Progenitor cell of endocrine pancreas (in vitro differentiated cells): ENCODE results near the gene MRGPRD. TPM values are rescaled to one million over a fixed set of nuclear protein-coding genes. Genes with fewer than 3 reads are reported as not detected.

Source experiments
- DNase-seq: peaks from one replicate; pipeline ENCODE4 v3.0.0; 2021; ENCODE audit warnings: low spot score; ENCODE audit not compliant: unreplicated experiment
- H3K27ac Mint-ChIP-seq: 2 replicates; pipeline ENCODE4 v1.8.0; 2021; ENCODE audit warnings: mild to moderate bottlenecking, moderate library complexity, mixed read lengths
- H3K27me3 Mint-ChIP-seq: 2 replicates; pipeline ENCODE4 v1.8.0; 2021; ENCODE audit warnings: mixed read lengths
- H3K36me3 Mint-ChIP-seq: 2 replicates; pipeline ENCODE4 v1.8.0; 2022; ENCODE audit warnings: mixed read lengths; ENCODE audit not compliant: insufficient read depth
- H3K4me1 Mint-ChIP-seq: 2 replicates; pipeline ENCODE4 v1.8.0; 2021; ENCODE audit warnings: low read depth, mixed read lengths
- H3K4me3 Mint-ChIP-seq: 2 replicates; pipeline ENCODE4 v1.8.0; 2021; ENCODE audit warnings: low read depth, mild to moderate bottlenecking, moderate library complexity, mixed read lengths
- H3K9me3 Mint-ChIP-seq: 2 replicates; pipeline ENCODE4 v1.8.0; 2021; ENCODE audit warnings: low read depth, mixed read lengths
- CTCF ChIP-seq: fragments of 200-600 bp; sonication (generic); IDR thresholded peaks from one replicate; pipeline ENCODE4 v1.5.0; 2021; ENCODE audit warnings: antibody characterized with exemption, mild to moderate bottlenecking; ENCODE audit not compliant: unreplicated experiment
- total RNA-seq: library from RNA; stranded (reverse); gene quantifications from 2 replicates; pipeline ENCODE4 v1.2.1, GENCODE V29; 2021

MRGPRD gene
- total RNA-seq, 1 donor from 2014 or later: not detected

DNA sequence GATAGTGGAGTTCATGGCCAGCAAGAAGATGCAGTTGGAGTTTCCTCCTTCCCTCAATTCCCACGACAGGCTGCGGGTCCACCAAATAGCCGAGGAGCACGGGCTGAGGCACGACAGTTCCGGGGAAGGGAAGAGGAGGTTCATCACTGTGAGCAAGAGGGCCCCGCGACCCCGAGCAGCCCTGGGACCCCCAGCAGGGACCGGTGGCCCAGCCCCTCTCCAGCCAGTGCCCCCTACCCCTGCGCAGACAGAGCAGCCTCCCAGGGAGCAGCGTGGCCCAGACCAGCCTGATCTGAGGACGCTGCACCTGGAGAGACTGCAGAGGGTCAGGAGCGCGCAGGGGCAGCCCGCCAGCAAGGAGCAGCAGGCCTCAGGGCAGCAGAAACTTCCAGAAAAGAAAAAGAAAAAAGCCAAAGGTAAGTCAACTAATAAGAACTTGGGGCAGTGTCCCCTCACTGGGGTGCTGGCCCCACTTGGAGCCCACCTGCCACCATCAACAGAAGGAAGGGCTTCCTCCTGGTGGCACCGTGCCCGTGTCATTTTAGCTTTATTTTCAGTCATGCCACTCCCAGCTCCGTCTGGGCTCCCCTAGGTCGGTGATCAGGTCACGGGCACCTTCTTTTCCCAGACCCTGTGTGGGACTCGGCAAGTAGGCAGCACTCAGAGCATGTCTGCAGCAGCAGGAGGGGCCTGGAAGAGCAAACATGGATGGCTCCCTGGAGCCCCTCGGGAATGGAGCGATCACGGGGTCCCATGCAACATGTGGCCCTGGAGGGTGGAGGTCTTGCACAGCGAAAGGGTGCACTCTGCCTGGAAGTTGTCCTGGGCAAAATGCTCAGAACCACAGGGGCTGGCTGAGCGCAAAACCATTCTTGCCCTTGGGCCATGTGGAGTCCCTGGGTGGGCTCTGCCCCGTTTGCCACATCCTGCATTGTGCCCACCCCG lies 43.8 kb downstream of the MRGPRD start:
- H3K27ac Mint-ChIP-seq: no peak overlapping the region
- no peak overlapping the region for H3K4me3 Mint-ChIP-seq
- no peak for DNase-seq
- TF ChIP-seq CTCF: no peak
- H3K36me3 Mint-ChIP-seq: peaks cover 10% of the 10 kb centered on the region
- no peaks in the 10 kb centered on the region for H3K4me1 Mint-ChIP-seq
- no peaks in the 10 kb centered on the region for H3K9me3 Mint-ChIP-seq
- H3K27me3 Mint-ChIP-seq: no peaks in the 10 kb centered on the region

DNA sequence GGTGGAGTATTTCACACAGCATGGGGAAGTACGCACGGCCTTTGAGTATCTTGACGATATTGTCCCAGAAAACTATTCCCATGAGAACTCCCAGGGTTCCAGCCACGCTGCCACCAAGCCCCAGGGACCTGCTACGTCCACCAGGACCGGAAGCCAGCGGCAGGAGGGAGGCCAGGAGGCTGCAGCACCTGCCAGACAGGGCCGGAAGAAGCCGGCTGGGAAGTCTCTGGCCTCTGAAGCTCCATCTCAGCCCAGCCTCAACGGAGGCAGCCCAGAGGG lies 44.5 kb downstream of the MRGPRD start:
- Mint-ChIP-seq H3K9me3 (no peaks in the 10 kb centered on the region), H3K27ac (no peak overlapping the region), H3K4me3 (no peak overlapping the region), H3K36me3 (peaks cover 11% of the 10 kb centered on the region), H3K27me3 (no peaks in the 10 kb centered on the region), H3K4me1 (no peaks in the 10 kb centered on the region)
- no peak for TF ChIP-seq CTCF
- no peak for DNase-seq

- DNase-seq: no peak
- no peak overlapping the region for H3K27ac Mint-ChIP-seq
- no peak overlapping the region for H3K4me3 Mint-ChIP-seq
- no peaks in the 10 kb centered on the region for H3K4me1 Mint-ChIP-seq
- no peak for TF ChIP-seq CTCF
- no peaks in the 10 kb centered on the region for H3K27me3 Mint-ChIP-seq
- H3K9me3 Mint-ChIP-seq: no peaks in the 10 kb centered on the region
- H3K36me3 Mint-ChIP-seq: peaks cover 9% of the 10 kb centered on the region
Observed at GRCh38 chr11:68935516-68936357, 45.0 kb downstream of the MRGPRD start.

- no peak for TF ChIP-seq CTCF
- Mint-ChIP-seq H3K4me1 (no peaks in the 10 kb centered on the region), H3K27ac (no peak overlapping the region), H3K27me3 (no peaks in the 10 kb centered on the region), H3K36me3 (peaks cover 12% of the 10 kb centered on the region), H3K4me3 (no peak overlapping the region), H3K9me3 (no peaks in the 10 kb centered on the region)
- no peak for DNase-seq
Observed at GRCh38 chr11:68935066-68935465, 45.7 kb downstream of the MRGPRD start.

GRCh38 chr11:68934666-68935065 lies 46.1 kb downstream of the MRGPRD start:
- no peak for DNase-seq
- peaks cover 13% of the 10 kb centered on the region for H3K36me3 Mint-ChIP-seq
- no peaks in the 10 kb centered on the region for H3K9me3 Mint-ChIP-seq
- H3K4me1 Mint-ChIP-seq: no peaks in the 10 kb centered on the region
- TF ChIP-seq CTCF: no peak
- H3K27ac Mint-ChIP-seq: no peak overlapping the region
- H3K4me3 Mint-ChIP-seq: no peak overlapping the region
- H3K27me3 Mint-ChIP-seq: no peaks in the 10 kb centered on the region
